ENCODE data around the gene CCDC73.

Gene CCDC73

DNA sequence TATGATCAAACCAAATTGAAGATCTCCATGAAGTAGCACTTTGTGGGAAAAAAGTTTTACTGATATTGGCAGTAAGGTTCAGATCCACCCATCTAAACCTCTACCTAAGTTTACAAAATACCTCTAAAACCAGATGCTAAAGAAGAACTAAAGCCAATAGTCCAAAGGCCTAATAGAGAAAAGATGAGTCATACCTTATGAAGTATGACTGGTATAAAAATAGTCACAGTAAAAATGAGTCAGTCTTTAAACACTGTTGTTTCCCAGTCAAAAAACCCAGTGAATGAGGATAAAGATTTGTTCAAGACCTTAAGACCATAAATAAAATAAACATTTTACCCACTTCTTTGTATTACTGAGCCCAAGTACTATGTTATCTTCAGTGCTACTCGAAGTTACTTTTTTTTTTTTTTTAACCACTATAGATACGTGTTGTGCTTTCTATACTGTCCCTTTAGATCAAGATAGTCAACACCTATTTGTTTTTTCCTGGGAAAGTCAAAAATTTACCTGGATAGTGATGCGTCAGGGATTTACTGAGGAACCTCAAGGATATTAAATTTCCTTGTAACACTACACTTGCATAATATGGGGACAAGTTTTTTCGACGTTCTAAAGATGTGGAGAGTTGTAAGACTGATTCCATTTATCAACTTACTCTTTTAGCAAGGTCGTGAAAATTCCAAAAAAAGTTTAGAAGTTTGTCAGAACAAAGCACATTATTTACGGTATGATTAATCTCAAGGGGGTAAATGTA is 87.3 kb downstream of the CCDC73 start:
- peak; percentile 42 for DNase-seq (ENCODE audit: low read depth, low spot score)
- ChIA-PET POLR2A (no interaction called here), CTCF (no interaction called here)
- no peak overlapping the region for H3K4me3 ChIP-seq (ENCODE audit: low read depth, low read length)
- no peak for TF ChIP-seq CTCF (IDR thresholded peaks at IDR 0.05; ENCODE audit: insufficient read depth, low read length, missing control alignments)

GRCh38 chr11:32705309-32706033 is 89.0 kb downstream of the CCDC73 start:
- POLR2A ChIA-PET = no interaction called here

GRCh38 chr11:32704775-32705174 is 89.7 kb downstream of the CCDC73 start:
- TF ChIP-seq CTCF (IDR thresholded peaks at IDR 0.05; ENCODE audit: insufficient read depth, low read length, missing control alignments) = no peak
- ChIA-PET POLR2A (no interaction called here), CTCF (no interaction called here)
- H3K4me3 ChIP-seq (ENCODE audit: low read depth, low read length) = no peak overlapping the region
- DNase-seq (ENCODE audit: low read depth, low spot score) = no peak

More at GRCh38 chr11:32705309-32706033, 89.0 kb downstream of the CCDC73 start:
- CTCF ChIA-PET = interaction anchor here (0.6 kb wide), 1 partner anchor 87 kb away, joined by 3 read pairs; no protein-coding TSS in a partner anchor
- no peak overlapping the region for H3K4me3 ChIP-seq (ENCODE audit: low read depth, low read length)
- DNase-seq (ENCODE audit: low read depth, low spot score) = no peak
- TF ChIP-seq CTCF (IDR thresholded peaks at IDR 0.05; ENCODE audit: insufficient read depth, low read length, missing control alignments) = no peak

DNA sequence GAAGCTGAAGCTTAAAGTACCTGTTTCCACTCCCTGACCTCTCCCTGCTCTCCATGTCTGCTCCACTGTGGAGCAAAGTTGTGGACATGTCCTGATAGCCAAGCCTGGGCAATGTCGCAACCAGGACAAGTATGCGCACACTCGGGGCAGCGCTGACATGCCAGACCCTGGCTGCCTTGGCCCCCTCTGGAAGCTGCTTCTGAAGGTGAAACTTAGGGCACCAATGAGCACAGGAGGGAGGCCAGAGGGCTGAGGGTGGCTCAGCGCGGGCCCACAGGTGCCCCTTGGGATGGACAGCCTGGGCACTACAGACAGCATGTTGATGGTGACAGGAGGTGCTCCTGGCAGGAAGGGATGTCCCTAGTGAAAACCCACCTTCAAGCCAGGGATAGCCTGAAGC is 90.2 kb downstream of the CCDC73 start:
- ChIA-PET POLR2A (no interaction called here), CTCF (no interaction called here)
- DNase-seq (ENCODE audit: low read depth, low spot score) = no peak
- no peak for TF ChIP-seq CTCF (IDR thresholded peaks at IDR 0.05; ENCODE audit: insufficient read depth, low read length, missing control alignments)
- H3K4me3 ChIP-seq (ENCODE audit: low read depth, low read length) = no peak overlapping the region

GRCh38 chr11:32701616-32702015 is 92.8 kb downstream of the CCDC73 start:
- POLR2A ChIA-PET = no interaction called here
- H3K4me3 ChIP-seq (ENCODE audit: low read depth, low read length) = no peak overlapping the region
- CTCF ChIA-PET = no interaction called here
- TF ChIP-seq CTCF (IDR thresholded peaks at IDR 0.05; ENCODE audit: insufficient read depth, low read length, missing control alignments) = no peak
- no peak for DNase-seq (ENCODE audit: low read depth, low spot score)

- H3K4me3 ChIP-seq (ENCODE audit: low read depth, low read length) = no peak overlapping the region
- POLR2A ChIA-PET = no interaction called here
- CTCF ChIA-PET = no interaction called here
- DNase-seq (ENCODE audit: low read depth, low spot score) = no peak
- TF ChIP-seq CTCF (IDR thresholded peaks at IDR 0.05; ENCODE audit: insufficient read depth, low read length, missing control alignments) = no peak
Measured at GRCh38 chr11:32698579-32698978, 95.9 kb downstream of the CCDC73 start.
